LNCaP clone FGC (cell line): ENCODE measurements around the gene SEC24D.

Experiments used
- DNase-seq: peaks from one replicate; pipeline ENCODE4 v3.0.0-alpha.2; 2011; ENCODE audit warnings: low read depth
- H3K4me3 ChIP-seq: 2 replicates; pipeline ENCODE4 v1.5.1; 2011; ENCODE audit warnings: mild to moderate bottlenecking, low read depth, low read length, control low read depth
- CTCF ChIP-seq: IDR thresholded peaks from 2 replicates; pipeline ENCODE4 v1.5.1; 2012; ENCODE audit warnings: mild to moderate bottlenecking; ENCODE audit not compliant: control insufficient read depth, insufficient read depth; ENCODE audit errors: extremely low read depth

Gene SEC24D

DNA sequence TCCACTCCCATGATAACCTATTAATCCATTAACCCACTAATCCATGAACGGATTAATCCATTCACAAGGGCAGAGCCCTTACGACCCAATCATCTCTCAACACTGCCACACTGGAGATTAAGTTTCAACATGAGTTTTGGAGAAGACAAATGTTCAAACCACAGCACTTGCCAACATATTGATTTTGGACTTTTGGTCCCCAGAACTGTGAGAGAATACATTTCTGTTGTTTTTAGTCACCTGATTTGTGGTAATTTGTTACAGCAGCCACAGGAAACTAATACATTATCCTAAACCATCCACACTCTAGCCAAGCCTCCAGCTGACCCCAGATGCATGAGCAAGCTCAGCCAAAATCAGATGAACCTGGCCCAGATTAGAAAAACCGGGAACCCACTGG lies 22.4 kb downstream of the SEC24D start:
- no peak overlapping the region for H3K4me3 ChIP-seq
- DNase-seq: no peak
- TF ChIP-seq CTCF: no peak

- no peak for TF ChIP-seq CTCF
- no peak for DNase-seq
Observed at GRCh38 chr4:118811832-118812231, 24.1 kb downstream of the SEC24D start.

GRCh38 chr4:118810991-118811764 lies 24.7 kb downstream of the SEC24D start:
- no peak overlapping the region for H3K4me3 ChIP-seq
- DNase-seq: no peak
- TF ChIP-seq CTCF: no peak

More at GRCh38 chr4:118811832-118812231, 24.1 kb downstream of the SEC24D start:
- no peak overlapping the region for H3K4me3 ChIP-seq

DNA sequence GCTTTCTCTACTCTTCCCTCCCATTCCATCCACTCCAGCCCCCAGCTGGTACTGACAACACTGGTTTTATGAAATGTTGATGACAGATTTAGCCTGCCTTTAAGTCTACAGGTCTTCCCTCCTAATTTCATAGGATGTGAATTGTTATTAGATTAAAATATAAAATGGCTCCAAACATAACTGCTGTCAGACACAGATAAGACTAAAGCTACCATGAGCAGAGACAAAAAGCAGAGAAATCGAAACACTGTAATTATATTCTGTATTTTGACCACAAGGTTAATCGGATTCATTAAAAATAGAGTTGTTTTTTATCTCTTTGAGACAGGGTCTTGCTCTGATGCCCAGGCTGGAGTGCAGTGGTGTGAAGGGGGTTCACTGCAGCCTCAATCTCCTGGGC lies 28.3 kb downstream of the SEC24D start:
- DNase-seq: no peak
- no peak for TF ChIP-seq CTCF
- H3K4me3 ChIP-seq: no peak overlapping the region

DNA sequence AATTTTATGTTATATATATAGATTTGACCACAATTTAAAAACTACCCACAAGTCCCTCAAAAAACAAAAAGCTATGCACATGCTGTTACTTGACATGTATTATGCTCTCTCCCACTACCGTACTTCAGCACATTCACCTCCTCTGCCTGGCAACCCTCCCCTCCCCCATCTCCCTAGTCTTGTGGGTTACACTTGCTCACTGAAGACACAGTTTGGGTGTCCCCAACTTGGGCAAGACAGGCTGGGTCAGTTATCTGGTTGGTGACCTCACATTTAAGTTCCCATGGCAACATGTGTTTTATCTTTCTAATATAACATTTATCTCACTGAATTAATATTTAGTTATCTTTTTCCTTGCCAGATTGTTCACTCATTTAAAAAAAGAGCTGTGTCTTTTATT lies 32.7 kb downstream of the SEC24D start:
- H3K4me3 ChIP-seq: no peak overlapping the region
- DNase-seq: no peak
- no peak for TF ChIP-seq CTCF

GRCh38 chr4:118801895-118802575 lies 33.9 kb downstream of the SEC24D start:
- H3K4me3 ChIP-seq: no peak overlapping the region
- no peak for TF ChIP-seq CTCF
- DNase-seq: no peak
